Psoas muscle (tissue), 8 donors: ENCODE data around the gene RNF43. TPM values are rescaled to one million over a fixed set of nuclear protein-coding genes. Genes with fewer than 3 reads are reported as not detected.

ENCODE experiments used
- ATAC-seq, 4 donors: fragments of 200-7000 bp; cut with Tn5 transposase; one replicate each; pipeline ENCODE4 v1.9.1; 2020; ENCODE audit warnings: moderate library complexity in 3 of 4, mild to moderate bottlenecking in 2 of 4
- DNase-seq, 2 donors: peaks; one replicate each; pipeline ENCODE4 v3.0.0-alpha.2; 2020
- H3K27ac ChIP-seq: fragments of 200-600 bp; one replicate; pipeline ENCODE4 v1.8.0; 2022
- H3K27me3 ChIP-seq, 3 donors: fragments of 200-600 bp in 1 of 3; one replicate each; pipeline versions ENCODE4 v1.6.1 to v1.8.0; 2013 to 2022; ENCODE audit warnings: low read length in 2 of 3, mild to moderate bottlenecking in 2 of 3, moderate library complexity in 1 of 3; ENCODE audit not compliant: insufficient read depth in 3 of 3
- H3K36me3 ChIP-seq, 2 donors: fragments of 200-600 bp in 1 of 2; one replicate each; pipeline versions ENCODE4 v1.6.1 to v1.8.0; 2013 to 2022; ENCODE audit warnings: low read depth in 1 of 2, mild to moderate bottlenecking in 1 of 2, moderate library complexity in 1 of 2; ENCODE audit not compliant: insufficient read depth in 1 of 2
- H3K4me1 ChIP-seq: fragments of 200-600 bp; one replicate; pipeline ENCODE4 v1.8.0; 2022
- H3K4me3 ChIP-seq: fragments of 200-600 bp; one replicate; pipeline ENCODE4 v1.8.0; 2022; ENCODE audit warnings: mild to moderate bottlenecking
- H3K9me3 ChIP-seq: fragments of 200-600 bp; one replicate; pipeline ENCODE4 v1.8.0; 2022
- WGBS, 3 donors: extraction: QIAGEN DNeasy Blood & Tissue Kit; methylation state at CpG; one replicate each; pipeline versions ENCODE4 v1.1.6 to v1.1.7; 2013; 5-methylcytosine and 5-hydroxymethylcytosine counted together
- intact Hi-C, 2 donors: fragments of 100-400 bp; cut with DNase I; formaldehyde crosslinking; loops; one replicate each; pipeline versions ENCODE4 v1.11.0 to v1.14.2; 2022
- polyA plus RNA-seq, 3 donors: library from polyadenylated mRNA; stranded (reverse); fragments of 200-250 nt; gene quantifications; one replicate each; pipeline ENCODE4 v1.2.3, GENCODE V29; 2013
- total RNA-seq, 4 donors: library from RNA; stranded (reverse); fragmentation: NEBNext Ultra II Directional in 2 of 4; extraction: Animal tissue kit (Norgen Biotek cat#: 25700) in 2 of 4; gene quantifications; one replicate each; pipeline versions ENCODE4 v1.2.1 to v1.2.4, GENCODE V29; 2021 to 2023
- TF ChIP-seq, protein P1 (sequence below): fragments of 200-600 bp; IDR thresholded peaks from one replicate; pipeline ENCODE4 v1.8.0; 2022; ENCODE audit warnings: antibody characterized with exemption
- donor health status: healthy with polysubstance abuse.
- donor health status: DM: no; HTN: no; CAD: no; lungs with moderate emphysema.
- donor health status: Bipolar disorder and iron deficiency.
- donor health status: healthy.
- donor health status: DM: yes; HTN: yes; CAD: no.
- donor health status: DM: no; HTN: no; CAD: no.
- donor health status: DM: no; HTN: no; CAD: no.
- donor health status: DM: yes; HTN: yes; CAD: no.

The RNF43 gene
- total and polyA plus RNA-seq, 7 donors = 0.03 to 0.25 (median 0.06) TPM; not detected in 3

DNA sequence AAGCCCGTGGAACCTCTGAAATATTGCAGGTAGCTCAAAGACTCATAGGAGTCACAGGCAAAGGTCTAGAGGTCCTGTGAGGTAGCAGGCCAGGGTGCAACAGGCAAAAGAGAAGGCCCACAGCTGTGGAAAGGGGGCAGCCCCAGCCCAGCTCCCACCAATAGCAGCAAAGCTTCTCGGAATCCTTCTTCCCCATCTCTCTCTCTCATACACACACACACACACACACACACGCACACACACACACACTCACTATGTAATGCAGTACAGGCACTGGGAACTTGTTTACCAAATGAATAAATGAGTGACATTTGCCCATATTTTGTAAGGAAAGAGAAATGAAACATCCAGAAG lies 48.5 kb downstream of the RNF43 start:
- H3K27ac ChIP-seq = no peak overlapping the region
- intact Hi-C loops = no loop called here
- TF ChIP-seq, protein P1, sequence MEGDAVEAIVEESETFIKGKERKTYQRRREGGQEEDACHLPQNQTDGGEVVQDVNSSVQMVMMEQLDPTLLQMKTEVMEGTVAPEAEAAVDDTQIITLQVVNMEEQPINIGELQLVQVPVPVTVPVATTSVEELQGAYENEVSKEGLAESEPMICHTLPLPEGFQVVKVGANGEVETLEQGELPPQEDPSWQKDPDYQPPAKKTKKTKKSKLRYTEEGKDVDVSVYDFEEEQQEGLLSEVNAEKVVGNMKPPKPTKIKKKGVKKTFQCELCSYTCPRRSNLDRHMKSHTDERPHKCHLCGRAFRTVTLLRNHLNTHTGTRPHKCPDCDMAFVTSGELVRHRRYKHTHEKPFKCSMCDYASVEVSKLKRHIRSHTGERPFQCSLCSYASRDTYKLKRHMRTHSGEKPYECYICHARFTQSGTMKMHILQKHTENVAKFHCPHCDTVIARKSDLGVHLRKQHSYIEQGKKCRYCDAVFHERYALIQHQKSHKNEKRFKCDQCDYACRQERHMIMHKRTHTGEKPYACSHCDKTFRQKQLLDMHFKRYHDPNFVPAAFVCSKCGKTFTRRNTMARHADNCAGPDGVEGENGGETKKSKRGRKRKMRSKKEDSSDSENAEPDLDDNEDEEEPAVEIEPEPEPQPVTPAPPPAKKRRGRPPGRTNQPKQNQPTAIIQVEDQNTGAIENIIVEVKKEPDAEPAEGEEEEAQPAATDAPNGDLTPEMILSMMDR = no peak
- H3K36me3 ChIP-seq = no peaks in the 10 kb centered on the region
- no peaks in the 10 kb centered on the region for H3K4me1 ChIP-seq
- H3K4me3 ChIP-seq = no peak overlapping the region
- no peak for DNase-seq
- no peaks in the 10 kb centered on the region for H3K27me3 ChIP-seq
- ATAC-seq = no peak
- WGBS, 3 donors = 66 to 78% (median 68%) methylated on average over 3 of the region's 3 CpGs
- no peaks in the 10 kb centered on the region for H3K9me3 ChIP-seq

Other genes starting within 250 kb of the RNF43 start
- under 1 TPM in 1 of 4 donors, not detected in 3; 0.12 TPM for gene EPX, start 224.8 kb downstream of the RNF43 start, total RNA-seq
- gene EPX, start 224.8 kb downstream of the RNF43 start, polyA plus RNA-seq = not detected
- 1 to 10 TPM; 5.5 to 6.9 (median 6.0) TPM for gene MKS1, start 198.3 kb downstream of the RNF43 start, total RNA-seq
- gene MKS1, start 198.3 kb downstream of the RNF43 start, polyA plus RNA-seq = 1 to 10 TPM; 4.2 to 4.7 (median 4.4) TPM
- gene LPO, start 178.9 kb downstream of the RNF43 start, total RNA-seq = not detected
- under 1 TPM in 1 of 3 donors, not detected in 2; 0.01 TPM for gene LPO, start 178.9 kb downstream of the RNF43 start, polyA plus RNA-seq
- under 1 TPM; 0.38 to 0.95 (median 0.57) TPM for gene MPO, start 136.6 kb downstream of the RNF43 start, total RNA-seq
- under 1 TPM; 0.11 to 0.26 (median 0.14) TPM for gene MPO, start 136.6 kb downstream of the RNF43 start, polyA plus RNA-seq
- 1 to 10 TPM; 2.3 to 6.6 (median 4.4) TPM for gene TSPOAP1, start 88.7 kb downstream of the RNF43 start, total RNA-seq
- gene TSPOAP1, start 88.7 kb downstream of the RNF43 start, polyA plus RNA-seq = 1 to 10 TPM in 2 of 3 donors, under 1 TPM in 1; 0.40 to 2.1 (median 1.2) TPM
- gene SUPT4H1, start 65.3 kb downstream of the RNF43 start, total RNA-seq = 10 to 100 TPM; 52.1 to 58.9 (median 56.2) TPM
- 10 to 100 TPM; 56.6 to 86.8 (median 71.3) TPM for gene SUPT4H1, start 65.3 kb downstream of the RNF43 start, polyA plus RNA-seq
- gene HSF5, start 70.9 kb upstream of the RNF43 start, total RNA-seq = not detected
- not detected for gene HSF5, start 70.9 kb upstream of the RNF43 start, polyA plus RNA-seq
- 10 to 100 TPM in 3 of 4 donors, 1 to 10 TPM in 1; 4.5 to 11.2 (median 10.8) TPM for gene MTMR4, start 97.1 kb upstream of the RNF43 start, total RNA-seq
- gene MTMR4, start 97.1 kb upstream of the RNF43 start, polyA plus RNA-seq = 1 to 10 TPM; 2.4 to 7.7 (median 4.0) TPM